ENCODE measurements around the gene MED31. TPM values are rescaled to one million over a fixed set of nuclear protein-coding genes. Genes with fewer than 3 reads are reported as not detected.
A peak's percentile ranks its signal among the peaks of the same experiment; 100 is the strongest.
"Not testable (repeated sequence)": the region's sequence is repeated elsewhere in the genome, so short reads cannot be mapped to it uniquely, and the experiment has no call there.

MED31 gene
- total RNA-seq, 2 donors from 2014 or later = 32.9 to 36.6 TPM

DNA sequence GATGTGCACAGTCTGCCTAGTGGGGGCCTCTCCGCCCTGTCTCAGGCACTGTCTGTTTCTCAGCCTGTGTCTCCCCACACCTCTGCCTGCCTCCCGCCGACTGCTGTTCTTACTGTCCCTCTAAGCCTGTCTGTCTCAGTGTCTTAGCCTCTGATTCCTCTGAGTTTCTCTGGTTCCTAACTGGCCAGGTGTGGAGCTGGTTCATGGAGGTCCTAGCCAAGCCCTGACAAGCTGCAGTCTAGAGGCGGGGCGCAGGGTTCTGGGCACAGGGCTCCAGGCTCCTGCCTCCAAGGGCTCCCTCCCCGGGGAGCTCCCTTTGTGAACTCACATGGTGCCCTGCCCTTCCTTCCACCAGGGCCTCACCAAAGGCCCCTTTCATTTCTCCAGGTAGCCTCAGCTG lies 19.6 kb upstream of the MED31 start:
- no peaks in the 10 kb centered on the region for H3K9me3 ChIP-seq (ENCODE audit: control insufficient read depth, low read length, poor library complexity, severe bottlenecking)
- Mint-ChIP-seq H3K4me1 (peaks cover 12% of the 10 kb centered on the region), H3K27me3 (no peaks in the 10 kb centered on the region), H3K4me3 (no peak overlapping the region), H3K27ac (no peak overlapping the region), H3K36me3 (ENCODE audit: low read depth) (peaks cover 2% of the 10 kb centered on the region)
- DNase-seq (no peak), ATAC-seq (no peak)

DNA sequence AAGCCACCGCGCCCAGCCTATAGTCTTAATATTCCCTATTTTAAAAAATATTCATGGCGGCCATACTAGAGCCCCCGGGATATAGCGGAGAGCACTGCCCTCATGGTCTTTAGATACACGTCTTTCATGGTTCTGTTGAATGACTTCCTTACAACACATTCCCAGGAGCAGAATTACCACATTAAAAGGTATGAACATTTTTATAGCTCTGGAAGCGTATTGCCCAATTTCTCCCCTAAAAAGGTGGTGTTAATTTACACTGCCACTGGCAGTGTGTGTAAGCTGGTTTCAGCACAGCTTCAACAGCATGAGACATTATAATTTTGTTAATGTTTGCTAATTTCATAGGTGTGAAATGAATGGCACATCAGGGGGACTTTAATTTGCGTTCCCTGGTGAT lies 19.2 kb upstream of the MED31 start:
- H3K27ac Mint-ChIP-seq = no peak overlapping the region
- no peak overlapping the region for H3K4me3 Mint-ChIP-seq
- peaks cover 10% of the 10 kb centered on the region for H3K4me1 Mint-ChIP-seq
- no peaks in the 10 kb centered on the region for H3K9me3 ChIP-seq (ENCODE audit: control insufficient read depth, low read length, poor library complexity, severe bottlenecking)
- no peaks in the 10 kb centered on the region for H3K27me3 Mint-ChIP-seq
- H3K36me3 Mint-ChIP-seq (ENCODE audit: low read depth) = peaks cover 2% of the 10 kb centered on the region
- ATAC-seq = no peak
- no peak for DNase-seq

DNA sequence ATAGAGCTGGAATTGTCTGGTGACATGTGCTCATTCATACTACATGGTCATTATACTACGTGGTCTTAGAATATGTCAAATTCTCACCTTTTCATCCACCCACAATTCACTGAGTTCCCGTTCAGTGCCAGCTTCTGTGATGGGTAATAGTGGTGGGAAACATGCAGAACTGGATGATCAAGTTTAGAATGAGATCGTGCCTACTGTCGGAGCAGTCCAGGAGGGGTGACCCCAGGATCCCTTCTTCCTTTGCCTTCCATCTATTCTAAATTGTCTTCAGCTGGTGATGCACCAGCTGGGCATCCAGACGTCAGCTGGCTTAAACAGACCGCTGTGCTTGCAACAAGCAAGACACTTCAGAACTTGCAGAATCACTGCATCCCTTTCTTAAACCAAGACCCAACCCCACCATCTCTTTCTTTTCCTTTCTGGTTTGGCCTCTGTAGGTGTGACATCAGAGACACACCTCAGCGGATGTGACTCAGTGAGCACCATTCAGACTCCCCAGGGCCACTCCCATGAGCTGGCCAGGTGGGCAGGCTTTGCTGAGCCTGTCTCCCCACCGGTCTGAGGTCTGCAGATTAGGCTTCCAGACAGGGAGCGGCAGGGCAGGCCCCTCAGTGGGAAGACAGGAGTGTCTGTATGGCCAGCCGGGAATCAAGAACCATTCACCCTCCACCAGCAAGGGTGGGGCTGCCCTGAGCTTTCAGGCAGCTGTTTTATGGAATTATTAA lies 18.2 kb upstream of the MED31 start:
- peaks cover 2% of the 10 kb centered on the region for H3K36me3 Mint-ChIP-seq (ENCODE audit: low read depth)
- H3K9me3 ChIP-seq (ENCODE audit: control insufficient read depth, low read length, poor library complexity, severe bottlenecking) = no peaks in the 10 kb centered on the region
- H3K4me1 Mint-ChIP-seq = peaks cover 12% of the 10 kb centered on the region
- H3K27ac Mint-ChIP-seq = no peak overlapping the region
- no peak for DNase-seq
- H3K4me3 Mint-ChIP-seq = no peak overlapping the region
- no peak for ATAC-seq
- no peaks in the 10 kb centered on the region for H3K27me3 Mint-ChIP-seq

DNA sequence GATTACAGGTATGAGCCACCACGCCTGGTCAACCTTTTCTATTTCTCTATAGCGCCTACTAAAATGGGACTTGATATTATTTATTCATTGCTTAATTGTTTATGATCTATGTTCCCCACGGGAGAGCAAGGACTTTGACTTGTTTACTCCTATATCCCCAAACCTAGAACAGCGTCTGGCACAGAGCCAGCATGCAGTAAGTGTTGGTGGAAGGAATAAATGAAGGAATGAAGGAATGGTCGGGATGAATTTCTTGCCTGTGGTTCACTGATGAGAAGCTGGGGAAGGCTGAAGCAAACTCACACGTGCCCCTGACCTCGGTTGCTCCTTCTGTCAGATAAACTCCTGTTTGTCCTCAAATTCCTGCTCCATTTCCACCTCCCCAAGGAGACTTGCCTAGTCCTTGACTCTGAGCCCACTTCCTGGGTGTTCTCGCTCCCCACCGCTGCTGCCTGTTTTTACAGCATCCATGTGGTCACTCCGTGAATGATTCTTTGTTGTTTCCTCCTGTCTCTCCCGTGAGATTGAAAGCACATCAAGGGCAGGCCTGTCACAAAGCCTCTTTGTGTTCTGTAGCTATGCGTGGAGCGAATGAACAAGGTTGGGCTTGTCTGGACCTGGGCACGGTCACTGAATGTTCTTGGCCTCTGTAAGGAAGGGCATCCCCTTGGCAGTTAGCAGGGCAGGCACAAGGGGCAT lies 17.5 kb upstream of the MED31 start:
- no peaks in the 10 kb centered on the region for H3K27me3 Mint-ChIP-seq
- peaks cover 2% of the 10 kb centered on the region for H3K36me3 Mint-ChIP-seq (ENCODE audit: low read depth)
- no peaks in the 10 kb centered on the region for H3K9me3 ChIP-seq (ENCODE audit: control insufficient read depth, low read length, poor library complexity, severe bottlenecking)
- H3K4me1 Mint-ChIP-seq = peaks cover 12% of the 10 kb centered on the region
- DNase-seq (no peak), ATAC-seq (no peak)
- H3K4me3 Mint-ChIP-seq = no peak overlapping the region
- H3K27ac Mint-ChIP-seq = no peak overlapping the region

DNA sequence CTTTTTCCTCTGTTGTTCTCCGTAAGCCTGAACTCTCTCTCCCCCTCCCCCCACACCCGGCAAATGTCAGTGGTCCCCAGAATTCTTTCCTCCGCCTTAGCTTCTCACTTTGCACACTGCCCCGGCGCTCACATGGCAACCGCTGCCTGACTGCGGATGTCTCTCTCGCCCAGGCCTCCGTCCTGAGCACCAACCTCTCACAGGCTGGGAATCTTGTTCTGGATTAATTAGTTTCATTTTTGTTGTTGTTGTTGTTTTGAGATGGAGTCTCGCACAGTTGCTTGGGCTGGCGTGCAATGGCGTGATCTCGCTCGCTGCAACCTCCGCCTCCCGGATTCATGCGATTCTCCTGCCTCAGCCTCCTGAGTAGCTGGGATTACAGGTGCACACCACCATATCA lies 16.8 kb upstream of the MED31 start:
- peaks cover 2% of the 10 kb centered on the region for H3K36me3 Mint-ChIP-seq (ENCODE audit: low read depth)
- H3K4me1 Mint-ChIP-seq = peaks cover 12% of the 10 kb centered on the region
- no peak overlapping the region for H3K27ac Mint-ChIP-seq
- no peaks in the 10 kb centered on the region for H3K9me3 ChIP-seq (ENCODE audit: control insufficient read depth, low read length, poor library complexity, severe bottlenecking)
- DNase-seq (no peak), ATAC-seq (no peak)
- H3K4me3 Mint-ChIP-seq = no peak overlapping the region
- no peaks in the 10 kb centered on the region for H3K27me3 Mint-ChIP-seq

DNA sequence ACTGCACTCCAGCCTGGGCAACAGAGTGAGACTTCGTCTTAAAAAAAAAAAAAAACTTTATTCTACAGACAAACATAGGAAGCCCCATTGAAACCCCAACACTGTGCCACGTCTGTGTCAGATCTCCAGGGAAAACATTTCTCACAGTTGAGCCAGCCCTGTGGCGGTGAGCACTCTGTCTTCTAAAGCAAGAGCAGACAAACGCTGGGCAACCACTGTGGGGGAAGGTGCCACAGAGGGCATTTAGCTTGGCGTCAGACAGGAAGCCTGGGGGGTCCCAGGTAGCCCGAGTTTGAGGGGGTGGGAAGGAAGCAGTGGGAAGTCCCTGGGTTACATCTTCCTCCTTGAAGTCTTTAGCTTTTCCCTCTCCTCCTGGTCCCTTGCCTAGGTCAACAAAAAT lies 16.1 kb upstream of the MED31 start:
- no peak for ATAC-seq
- Mint-ChIP-seq H3K4me1 (peaks cover 12% of the 10 kb centered on the region), H3K36me3 (ENCODE audit: low read depth) (peaks cover 3% of the 10 kb centered on the region), H3K4me3 (no peak overlapping the region), H3K27me3 (no peaks in the 10 kb centered on the region), H3K27ac (no peak overlapping the region)
- H3K9me3 ChIP-seq (ENCODE audit: control insufficient read depth, low read length, poor library complexity, severe bottlenecking) = no peaks in the 10 kb centered on the region
- DNase-seq = no peak

DNA sequence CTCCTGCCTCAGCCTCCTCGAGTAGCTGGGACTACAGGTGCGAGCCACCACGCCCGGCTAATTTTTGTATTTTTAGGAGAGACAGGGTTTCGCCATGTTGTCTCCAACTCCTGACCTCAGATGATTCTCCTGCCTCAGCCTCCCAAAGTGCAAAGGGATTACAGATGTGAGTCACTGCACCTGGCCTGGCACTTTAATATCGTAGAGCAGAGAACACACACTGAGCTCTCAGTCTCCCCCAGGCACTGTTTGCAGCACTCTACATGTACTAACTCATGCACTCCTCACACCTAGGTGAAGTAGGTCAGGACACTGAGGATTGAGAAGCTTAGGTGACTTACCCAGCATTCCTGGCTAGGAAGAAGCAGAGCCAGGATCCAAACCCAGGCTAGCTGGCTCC lies 15.2 kb upstream of the MED31 start:
- no peak overlapping the region for H3K4me3 Mint-ChIP-seq
- H3K9me3 ChIP-seq (ENCODE audit: control insufficient read depth, low read length, poor library complexity, severe bottlenecking) = no peaks in the 10 kb centered on the region
- peaks cover 4% of the 10 kb centered on the region for H3K36me3 Mint-ChIP-seq (ENCODE audit: low read depth)
- DNase-seq = no peak
- no peaks in the 10 kb centered on the region for H3K27me3 Mint-ChIP-seq
- H3K27ac Mint-ChIP-seq = no peak overlapping the region
- peaks cover 12% of the 10 kb centered on the region for H3K4me1 Mint-ChIP-seq
- no peak for ATAC-seq

DNA sequence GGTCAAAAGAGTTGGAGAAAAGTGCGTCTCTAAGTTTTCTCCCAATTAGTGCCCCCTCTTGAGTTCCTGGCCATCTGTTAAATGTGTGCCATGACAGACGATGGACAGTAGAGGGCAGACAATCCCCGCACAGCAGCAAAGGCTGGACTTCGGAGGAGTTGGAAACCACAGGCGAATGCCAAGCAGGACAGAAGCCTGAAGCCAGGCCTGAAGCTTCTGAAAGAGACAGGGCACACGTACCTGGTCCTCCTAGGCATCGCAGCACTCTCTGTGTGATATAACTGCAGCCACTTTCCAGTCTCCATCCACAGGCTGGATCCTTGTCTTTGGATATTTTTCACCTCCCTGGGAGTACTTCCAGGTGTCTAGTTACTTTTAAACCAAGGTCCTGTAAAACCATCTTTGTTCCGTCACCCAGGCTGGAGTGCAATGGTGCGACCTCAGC lies 14.7 kb upstream of the MED31 start:
- DNase-seq (peak in 1 of 3 donors; percentile 15), ATAC-seq (peak; percentile 71)
- no peak overlapping the region for H3K4me3 Mint-ChIP-seq
- no peak overlapping the region for H3K27ac Mint-ChIP-seq
- no peaks in the 10 kb centered on the region for H3K9me3 ChIP-seq (ENCODE audit: control insufficient read depth, low read length, poor library complexity, severe bottlenecking)
- peaks cover 4% of the 10 kb centered on the region for H3K36me3 Mint-ChIP-seq (ENCODE audit: low read depth)
- peaks cover 17% of the 10 kb centered on the region for H3K4me1 Mint-ChIP-seq
- no peaks in the 10 kb centered on the region for H3K27me3 Mint-ChIP-seq

DNA sequence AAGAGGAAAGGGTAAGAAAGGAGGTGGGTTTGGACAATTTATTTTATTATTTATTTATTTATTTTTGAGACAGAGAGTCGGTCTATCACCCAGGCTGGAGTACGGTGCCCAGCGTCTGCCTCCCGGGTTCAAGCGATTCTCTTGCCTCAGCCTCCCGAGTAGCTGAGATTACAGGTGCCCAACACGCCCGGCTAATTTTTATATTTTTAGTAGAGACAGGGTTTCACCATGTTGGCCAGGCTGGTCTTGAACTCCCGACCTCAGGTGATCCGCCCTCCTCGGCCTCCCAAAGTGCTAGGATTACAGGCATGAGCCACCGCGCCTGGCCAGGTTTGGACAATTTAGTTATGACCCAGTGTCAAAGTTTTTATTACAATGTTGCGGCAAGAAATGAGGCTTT lies 11.8 kb upstream of the MED31 start:
- not testable (repeated sequence) for ATAC-seq; H3K36me3 Mint-ChIP-seq (ENCODE audit: low read depth); H3K9me3 ChIP-seq (ENCODE audit: control insufficient read depth, low read length, poor library complexity, severe bottlenecking); H3K27me3 Mint-ChIP-seq; H3K27ac Mint-ChIP-seq; DNase-seq; H3K4me3 Mint-ChIP-seq
- peaks cover 27% of the 10 kb centered on the region for H3K4me1 Mint-ChIP-seq

DNA sequence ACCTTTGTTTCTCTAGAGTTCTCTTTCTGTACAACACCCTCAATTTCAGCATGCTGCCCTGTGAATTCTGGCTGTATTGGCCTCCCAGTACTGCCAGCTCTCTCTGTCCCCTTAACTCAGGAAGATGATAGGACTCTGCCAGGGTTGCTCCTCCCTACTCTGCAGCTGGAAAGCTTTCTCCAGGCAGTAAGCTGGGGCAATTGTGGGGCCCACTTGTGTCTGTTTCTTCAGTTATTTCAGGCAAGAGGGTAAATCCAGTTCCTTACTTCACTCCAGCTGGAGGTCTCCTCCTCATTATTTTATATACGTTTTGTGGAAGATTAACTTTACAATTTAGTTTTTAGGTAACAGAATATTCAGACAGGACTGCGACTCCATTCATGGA lies 10.1 kb upstream of the MED31 start:
- peaks cover 5% of the 10 kb centered on the region for H3K36me3 Mint-ChIP-seq (ENCODE audit: low read depth)
- H3K27ac Mint-ChIP-seq = peak overlapping the region; percentile 83
- no peak overlapping the region for H3K4me3 Mint-ChIP-seq
- ATAC-seq (no peak), DNase-seq (no peak)
- no peaks in the 10 kb centered on the region for H3K27me3 Mint-ChIP-seq
- no peaks in the 10 kb centered on the region for H3K9me3 ChIP-seq (ENCODE audit: control insufficient read depth, low read length, poor library complexity, severe bottlenecking)
- H3K4me1 Mint-ChIP-seq = peaks cover 28% of the 10 kb centered on the region

DNA sequence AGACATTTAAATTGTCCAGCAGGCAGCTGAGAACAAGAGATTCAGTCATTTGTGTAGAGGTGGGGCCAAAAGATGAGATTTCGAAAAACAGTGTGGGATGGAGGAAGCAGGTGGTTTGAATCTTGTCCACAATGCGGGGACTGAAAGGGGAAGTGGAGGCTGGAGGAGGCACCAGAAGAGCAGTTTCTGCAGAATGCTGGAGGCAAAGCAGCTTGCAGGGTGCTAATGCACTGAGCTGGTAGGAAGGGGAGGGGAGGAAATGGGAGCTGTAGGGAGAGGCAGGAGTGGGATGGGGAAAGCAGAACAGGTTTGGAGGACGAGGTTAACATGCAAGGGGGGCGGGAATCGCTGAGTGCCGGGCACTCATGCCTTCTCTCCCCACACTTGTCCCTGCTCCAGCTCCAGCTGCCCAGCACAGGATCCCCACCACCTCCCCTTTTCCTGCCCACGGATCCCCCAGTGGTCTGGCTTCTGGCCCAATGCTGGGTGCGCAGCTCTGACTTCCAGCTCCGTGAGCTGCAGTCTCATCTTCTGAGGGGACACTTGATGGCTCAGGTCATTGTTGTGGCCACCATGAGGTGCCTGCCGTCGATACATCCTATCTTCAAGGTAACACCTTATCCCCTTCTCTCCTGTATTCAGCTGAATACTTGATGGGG lies 9.5 kb upstream of the MED31 start:
- Mint-ChIP-seq H3K36me3 (ENCODE audit: low read depth) (peaks cover 5% of the 10 kb centered on the region), H3K27me3 (no peaks in the 10 kb centered on the region), H3K4me1 (peaks cover 28% of the 10 kb centered on the region), H3K27ac (peak overlapping the region; percentile 83), H3K4me3 (no peak overlapping the region)
- H3K9me3 ChIP-seq (ENCODE audit: control insufficient read depth, low read length, poor library complexity, severe bottlenecking) = no peaks in the 10 kb centered on the region
- DNase-seq = no peak
- ATAC-seq = no peak

DNA sequence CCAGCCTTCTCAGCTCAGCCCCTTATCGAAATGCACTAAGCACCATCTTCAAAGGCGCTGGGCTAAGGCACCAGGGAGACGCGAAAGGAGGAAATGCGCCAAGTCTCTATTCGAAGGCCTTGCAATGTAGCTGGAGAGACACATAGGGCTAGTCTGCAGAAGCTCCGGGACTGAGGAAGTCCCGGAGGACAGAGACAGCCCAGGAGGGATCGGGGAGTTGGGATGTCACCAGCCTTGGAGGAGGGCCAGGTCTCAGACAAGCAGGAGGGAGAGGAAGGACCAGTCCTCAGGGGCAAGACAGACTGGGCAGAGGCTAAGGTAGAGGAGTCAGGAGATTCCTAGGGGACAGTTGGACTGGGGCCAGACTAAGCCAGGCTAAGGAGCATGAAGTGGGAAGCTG lies 8.7 kb upstream of the MED31 start:
- Mint-ChIP-seq H3K4me3 (no peak overlapping the region), H3K36me3 (ENCODE audit: low read depth) (peaks cover 5% of the 10 kb centered on the region), H3K27ac (peak overlapping the region; percentile 83), H3K4me1 (peaks cover 26% of the 10 kb centered on the region), H3K27me3 (no peaks in the 10 kb centered on the region)
- DNase-seq (no peak), ATAC-seq (no peak)
- H3K9me3 ChIP-seq (ENCODE audit: control insufficient read depth, low read length, poor library complexity, severe bottlenecking) = no peaks in the 10 kb centered on the region

DNA sequence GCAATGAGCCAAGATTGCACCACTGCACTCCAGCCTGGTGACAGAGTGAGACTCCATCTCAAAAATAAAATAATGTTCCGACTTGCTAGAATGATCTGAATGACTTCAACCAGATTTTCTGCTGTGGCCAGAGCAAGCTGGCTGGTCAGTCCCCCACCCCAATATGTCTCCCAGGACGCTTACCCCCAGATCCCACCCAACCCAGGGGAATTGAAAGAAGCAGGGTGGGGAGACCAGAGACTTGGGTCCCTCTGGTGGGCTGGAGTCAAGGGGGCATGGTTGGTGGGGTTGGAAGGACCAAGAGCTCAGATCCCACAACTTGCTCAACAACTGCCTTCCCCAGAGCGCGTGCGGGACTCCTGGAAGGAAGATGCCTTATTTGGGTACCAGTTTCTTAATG lies 7.0 kb upstream of the MED31 start:
- H3K4me3 Mint-ChIP-seq; H3K9me3 ChIP-seq (ENCODE audit: control insufficient read depth, low read length, poor library complexity, severe bottlenecking); DNase-seq; ATAC-seq; H3K36me3 Mint-ChIP-seq (ENCODE audit: low read depth); H3K27me3 Mint-ChIP-seq: not testable (repeated sequence)
- Mint-ChIP-seq H3K27ac (peak overlapping the region; percentile 21), H3K4me1 (peaks cover 30% of the 10 kb centered on the region)

Data from T-helper 17 cell (primary cell).